GM13977 (cell line): ENCODE measurements around the gene MOXD1.

Source experiments
- DNase-seq: peaks from one replicate; pipeline ENCODE4 v3.0.0; 2012; ENCODE audit warnings: low spot score
- in situ Hi-C: fragments of 300-500 bp; cut with MboI; formaldehyde crosslinking; loops from one replicate; pipeline ENCODE4 v1.12.0; 2022; ENCODE audit warnings: low sequenced_read_pairs, low pct_unique_long_range_greater_than_20kb, mixed read lengths, inconsistent platforms; ENCODE audit not compliant: unreplicated experiment
- TF ChIP-seq, protein P1 (sequence below): IDR thresholded peaks from 2 replicates; pipeline ENCODE4 v1.5.1; 2012; ENCODE audit warnings: mild to moderate bottlenecking, control low read depth; ENCODE audit not compliant: insufficient read depth; ENCODE audit errors: extremely low read depth, missing control alignments

MOXD1 gene

DNA sequence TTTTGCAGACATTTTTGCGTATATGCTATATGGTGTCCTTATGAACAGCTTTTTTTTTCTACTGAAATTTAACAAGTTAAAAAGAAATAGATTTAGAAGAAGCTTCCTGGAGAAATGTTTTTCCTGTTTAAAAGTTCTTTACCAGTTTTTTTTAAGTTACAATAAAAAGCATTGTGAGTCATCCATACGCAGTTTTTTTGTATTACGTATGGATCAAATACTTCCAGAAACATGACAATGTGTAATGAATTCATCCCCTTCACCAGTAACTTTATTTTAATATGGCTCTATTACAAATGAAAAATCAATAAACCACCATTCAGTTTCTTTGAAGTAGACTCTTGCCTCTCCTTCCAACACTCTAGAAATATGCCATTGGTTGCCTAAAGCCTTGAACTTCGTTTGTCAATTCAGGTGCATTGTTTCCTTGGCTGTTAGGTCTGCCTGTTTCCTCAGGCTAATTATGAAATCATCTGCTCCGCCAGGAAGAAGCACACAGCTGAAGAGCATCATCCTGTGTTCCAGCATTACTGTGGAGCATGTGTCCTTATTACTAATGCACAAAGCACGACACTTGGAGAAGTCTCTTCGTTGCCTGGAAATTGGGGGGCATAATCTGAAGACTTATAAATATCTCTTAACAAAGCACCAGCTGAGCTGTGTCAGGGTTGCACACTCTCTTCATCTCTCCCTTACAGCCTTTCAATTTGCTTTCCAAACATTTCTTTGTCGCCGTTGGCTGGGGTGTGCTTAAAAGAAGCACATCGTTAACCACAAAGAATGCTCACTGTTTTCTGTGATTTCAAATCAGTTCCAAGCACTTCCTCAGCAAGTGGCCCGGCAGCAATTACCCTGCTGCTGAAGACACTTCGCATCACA, 9.6 kb downstream of the MOXD1 start:
- TF ChIP-seq, protein P1, sequence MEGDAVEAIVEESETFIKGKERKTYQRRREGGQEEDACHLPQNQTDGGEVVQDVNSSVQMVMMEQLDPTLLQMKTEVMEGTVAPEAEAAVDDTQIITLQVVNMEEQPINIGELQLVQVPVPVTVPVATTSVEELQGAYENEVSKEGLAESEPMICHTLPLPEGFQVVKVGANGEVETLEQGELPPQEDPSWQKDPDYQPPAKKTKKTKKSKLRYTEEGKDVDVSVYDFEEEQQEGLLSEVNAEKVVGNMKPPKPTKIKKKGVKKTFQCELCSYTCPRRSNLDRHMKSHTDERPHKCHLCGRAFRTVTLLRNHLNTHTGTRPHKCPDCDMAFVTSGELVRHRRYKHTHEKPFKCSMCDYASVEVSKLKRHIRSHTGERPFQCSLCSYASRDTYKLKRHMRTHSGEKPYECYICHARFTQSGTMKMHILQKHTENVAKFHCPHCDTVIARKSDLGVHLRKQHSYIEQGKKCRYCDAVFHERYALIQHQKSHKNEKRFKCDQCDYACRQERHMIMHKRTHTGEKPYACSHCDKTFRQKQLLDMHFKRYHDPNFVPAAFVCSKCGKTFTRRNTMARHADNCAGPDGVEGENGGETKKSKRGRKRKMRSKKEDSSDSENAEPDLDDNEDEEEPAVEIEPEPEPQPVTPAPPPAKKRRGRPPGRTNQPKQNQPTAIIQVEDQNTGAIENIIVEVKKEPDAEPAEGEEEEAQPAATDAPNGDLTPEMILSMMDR, result no peak
- in situ Hi-C loops, result no loop called here
- no peak for DNase-seq

DNA sequence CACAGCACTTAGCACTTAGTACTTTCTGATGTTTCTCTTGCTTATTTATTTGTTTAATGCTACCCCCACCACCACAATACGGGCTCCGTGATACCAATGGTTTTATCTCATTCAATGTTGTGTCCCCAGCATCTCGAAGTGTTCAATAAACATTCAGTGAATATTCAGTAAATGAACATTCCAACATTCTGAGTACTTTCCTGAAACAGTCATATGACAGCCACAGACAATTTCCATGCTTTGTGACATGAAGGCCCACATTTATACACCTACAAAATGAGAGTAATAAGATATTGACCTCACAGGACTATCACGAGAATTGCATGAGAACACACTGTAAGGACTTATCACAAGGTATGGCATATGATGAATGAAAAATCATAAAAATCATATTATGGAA, 10.8 kb downstream of the MOXD1 start:
- TF ChIP-seq, protein P1, result no peak
- DNase-seq, result no peak
- in situ Hi-C loops, result no loop called here

DNA sequence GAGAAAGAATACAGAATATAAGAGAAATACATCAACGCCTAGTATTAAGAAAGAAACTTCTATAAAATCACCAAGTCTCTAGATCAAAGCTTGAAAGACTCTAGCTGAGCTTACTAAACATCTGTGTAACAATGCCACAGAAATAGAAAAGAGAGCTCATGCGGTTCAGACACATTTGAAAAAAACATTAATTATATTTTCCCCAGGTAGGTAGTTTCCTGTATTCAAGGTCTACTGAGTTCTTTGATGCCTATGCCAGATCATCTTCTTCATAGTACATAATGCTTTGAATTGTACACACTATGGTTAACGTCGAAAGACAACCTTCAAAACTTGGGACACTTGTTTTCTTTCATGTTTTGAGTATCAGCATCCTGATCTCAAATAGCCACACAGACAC, 11.3 kb downstream of the MOXD1 start:
- no peak for DNase-seq
- TF ChIP-seq, protein P1, result no peak
- in situ Hi-C loops, result no loop called here

GRCh38 chr6:132388291-132388690, 13.0 kb downstream of the MOXD1 start:
- no peak for DNase-seq
- TF ChIP-seq, protein P1, result no peak
- in situ Hi-C loops, result no loop called here

DNA sequence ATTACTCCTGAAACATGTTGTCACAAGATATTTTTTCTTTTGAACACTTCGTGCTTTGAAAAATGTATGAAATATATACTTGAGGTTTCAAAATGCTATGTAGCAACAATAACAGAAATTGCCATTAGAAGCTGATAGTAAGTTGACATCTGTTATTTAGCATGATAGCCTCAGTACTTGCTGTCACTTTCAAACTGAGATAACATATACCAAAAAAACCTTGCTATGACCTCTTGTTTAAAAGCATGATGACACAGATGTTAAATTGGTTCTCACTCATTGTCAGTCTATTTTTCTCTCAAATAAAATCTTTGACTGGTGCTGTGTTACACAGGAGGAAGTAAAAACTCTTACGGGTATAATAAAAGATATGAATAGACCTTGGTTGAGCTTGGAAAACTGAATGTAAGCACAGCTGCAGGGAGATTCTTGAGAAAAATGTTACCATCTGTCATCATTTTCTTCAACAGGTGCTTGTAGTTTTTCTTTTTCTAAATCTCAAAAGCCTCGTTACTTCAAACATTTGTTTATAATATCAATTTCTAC, 18.6 kb downstream of the MOXD1 start:
- TF ChIP-seq, protein P1, result no peak
- no peak for DNase-seq
- in situ Hi-C loops, result no loop called here

GRCh38 chr6:132381381-132381780, 19.9 kb downstream of the MOXD1 start:
- TF ChIP-seq, protein P1, result no peak
- DNase-seq, result no peak
- in situ Hi-C loops, result no loop called here
